Endothelial cell of umbilical vein (primary cell): ENCODE results near the gene KLK1. TPM values are rescaled to one million over a fixed set of nuclear protein-coding genes. Genes with fewer than 3 reads are reported as not detected.

ENCODE experiments used
- BruUV-seq: library from RNA; stranded (reverse); fragments of 400-500 nt; replicated peaks from 2 replicates; lab custom pipeline; 2021; lab: Mats Ljungman, UMichigan
- CTCF ChIA-PET: fragments of 300-600, 350-600 bp; sonication (Branson Sonifier 250); formaldehyde crosslinking; loops from one replicate; lab custom pipeline; 2021; ENCODE audit warnings: antibody characterized with exemption, inconsistent platforms; lab: Charles Lee
- POLR2A ChIA-PET: fragments of 300-600, 350-600 bp; sonication (Branson Sonifier 250); formaldehyde crosslinking; loops from one replicate; lab custom pipeline; 2021; ENCODE audit warnings: antibody characterized with exemption, inconsistent platforms; lab: Charles Lee
- DNase-seq: peaks from one replicate; pipeline ENCODE4 v3.0.0-alpha.2; 2011; ENCODE audit warnings: low read depth, low spot score
- FAIRE-seq: peaks from 2 replicates; lab custom pipeline; 2011; peaks lifted over from hg19 to GRCh38; lab: Jason Lieb, UNC
- H2AFZ ChIP-seq: 2 replicates; pipeline ENCODE4 v1.6.0; 2012; ENCODE audit warnings: low read depth, low read length, control low read depth, inconsistent platforms
- H3K27ac ChIP-seq: 2 replicates; pipeline ENCODE4 v1.5.1; 2011; ENCODE audit warnings: low read depth, mild to moderate bottlenecking, control low read depth, low read length, moderate library complexity; ENCODE audit not compliant: insufficient read depth
- H3K27me3 ChIP-seq, 2 experiments: 2 replicates each; pipeline versions ENCODE4 v1.6.0 to v1.6.1; 2011; ENCODE audit warnings: low read length in 2 of 2, mixed read lengths in 1 of 2; ENCODE audit not compliant: control insufficient read depth in 2 of 2, insufficient read depth in 2 of 2
- H3K36me3 ChIP-seq, 2 experiments: 2 replicates in 1 of 2; 3 replicates in 1 of 2; pipeline ENCODE4 v1.5.1; 2011; ENCODE audit warnings: low read length in 2 of 2, mild to moderate bottlenecking in 1 of 2, moderate library complexity in 1 of 2; ENCODE audit not compliant: control insufficient read depth in 2 of 2, insufficient read depth in 2 of 2; ENCODE audit errors: extremely low read depth in 1 of 2
- H3K4me1 ChIP-seq: 3 replicates; pipeline ENCODE4 v1.5.1; 2011; ENCODE audit warnings: mild to moderate bottlenecking, low read length; ENCODE audit not compliant: control insufficient read depth, insufficient read depth; ENCODE audit errors: extremely low read depth
- H3K4me2 ChIP-seq: 2 replicates; pipeline ENCODE4 v1.6.1; 2011; ENCODE audit warnings: low read length, control low read depth, mixed read lengths; ENCODE audit not compliant: insufficient read depth
- H3K4me3 ChIP-seq, 3 experiments: fragments of 200-600 bp in 1 of 3; sonication (generic), shearing (Covaris generic) in 1 of 3; replicated peaks in 1 of 3; 2 replicates each; pipeline ENCODE4 v1.5.1; 2011 to 2016; ENCODE audit warnings: control low read depth in 3 of 3, low read length in 3 of 3, mild to moderate bottlenecking in 2 of 3, inconsistent platforms in 1 of 3, low read depth in 1 of 3, moderate library complexity in 1 of 3; ENCODE audit not compliant: insufficient read depth in 1 of 3
- H3K79me2 ChIP-seq: 2 replicates; pipeline ENCODE4 v1.6.0; 2012; ENCODE audit warnings: low read length, inconsistent platforms; ENCODE audit not compliant: control insufficient read depth, insufficient read depth
- H3K9ac ChIP-seq: replicated peaks from 2 replicates; pipeline ENCODE3; 2011; ENCODE audit warnings: low read length, control low read depth; ENCODE audit not compliant: insufficient read depth; ENCODE audit errors: extremely low read depth
- H3K9me1 ChIP-seq: replicated peaks from 3 replicates; pipeline ENCODE4 v1.6.0; 2011; ENCODE audit warnings: mild to moderate bottlenecking, low read length; ENCODE audit not compliant: control insufficient read depth, insufficient read depth; ENCODE audit errors: extremely low read depth
- H3K9me3 ChIP-seq: replicated peaks from 2 replicates; pipeline ENCODE4 v1.5.1; 2012; ENCODE audit warnings: low read length, inconsistent platforms; ENCODE audit not compliant: control insufficient read depth, insufficient read depth
- H4K20me1 ChIP-seq: replicated peaks from 2 replicates; pipeline ENCODE3; 2011; ENCODE audit warnings: mild to moderate bottlenecking, low read length; ENCODE audit not compliant: control insufficient read depth, insufficient read depth; ENCODE audit errors: extremely low read depth
- EZH2 ChIP-seq: IDR thresholded peaks from 2 replicates; pipeline ENCODE4 v1.6.1; 2012; ENCODE audit warnings: borderline replicate concordance, low read depth, mild to moderate bottlenecking, moderate library complexity, low read length, inconsistent platforms; ENCODE audit not compliant: severe bottlenecking
- GATA2 ChIP-seq: IDR thresholded peaks from 2 replicates; pipeline ENCODE4 v1.7.0; 2011; ENCODE audit warnings: low read depth, mild to moderate bottlenecking, moderate library complexity, mixed read lengths, low read length; ENCODE audit not compliant: insufficient read length, insufficient read depth
- JUN ChIP-seq: IDR thresholded peaks from 2 replicates; pipeline ENCODE4 v1.6.1; 2011; ENCODE audit warnings: borderline replicate concordance, low read depth; ENCODE audit not compliant: insufficient read length, insufficient read depth
- POLR2AphosphoS5 ChIP-seq: IDR thresholded peaks from 2 replicates; pipeline ENCODE4 v1.6.1; 2012; ENCODE audit warnings: low read depth, mild to moderate bottlenecking, control low read depth, low read length, moderate library complexity; ENCODE audit not compliant: insufficient read depth
- dilution Hi-C: fragments of 300-500 bp; cut with MboI; formaldehyde crosslinking; loops from one replicate; pipeline ENCODE4 v1.15.0; 2019; ENCODE audit warnings: low sequenced_read_pairs; ENCODE audit not compliant: extremely low pct_ligation_motif_present
- intact Hi-C: fragments of 100-400 bp; cut with micrococcal nuclease; formaldehyde crosslinking; loops from one replicate; pipeline ENCODE4 v1.10.0; 2022
- polyA plus RNA-seq, 4 experiments: library from polyadenylated mRNA; depleted of rRNA in 3 of 4; stranded (reverse) in 3 of 4; unstranded in 1 of 4; fragments of >200 nt; gene quantifications; 2 replicates each; pipeline versions ENCODE4 v1.2.1 to v1.2.3, GENCODE V29; 2011 to 2012; ENCODE audit warnings: missing spikeins in 1 of 4
- total RNA-seq: library from RNA; stranded (reverse); gene quantifications from 2 replicates; pipeline ENCODE4 v1.2.3, GENCODE V29; 2021
- TF ChIP-seq, protein P1 (sequence below), 2 donors: IDR thresholded peaks; 1 replicate in 1 of 2; 2 replicates in 1 of 2; pipeline ENCODE4 v1.5.1; 2011; ENCODE audit warnings: low read length in 2 of 2, mild to moderate bottlenecking in 2 of 2, moderate library complexity in 2 of 2, control low read depth in 1 of 2, inconsistent platforms in 1 of 2, low read depth in 1 of 2; ENCODE audit not compliant: insufficient read depth in 1 of 2; ENCODE audit errors: extremely low read depth in 1 of 2
- TF ChIP-seq, protein P2 (sequence below): IDR thresholded peaks from 2 replicates; pipeline ENCODE4 v1.6.1; 2011; ENCODE audit not compliant: insufficient read depth, insufficient read length

KLK1 gene
- total and polyA plus RNA-seq, 2 donors (not counting 3 experiments of a cell fraction or from before 2014, with no cell fraction given): 0.08 TPM; not detected in 1

DNA sequence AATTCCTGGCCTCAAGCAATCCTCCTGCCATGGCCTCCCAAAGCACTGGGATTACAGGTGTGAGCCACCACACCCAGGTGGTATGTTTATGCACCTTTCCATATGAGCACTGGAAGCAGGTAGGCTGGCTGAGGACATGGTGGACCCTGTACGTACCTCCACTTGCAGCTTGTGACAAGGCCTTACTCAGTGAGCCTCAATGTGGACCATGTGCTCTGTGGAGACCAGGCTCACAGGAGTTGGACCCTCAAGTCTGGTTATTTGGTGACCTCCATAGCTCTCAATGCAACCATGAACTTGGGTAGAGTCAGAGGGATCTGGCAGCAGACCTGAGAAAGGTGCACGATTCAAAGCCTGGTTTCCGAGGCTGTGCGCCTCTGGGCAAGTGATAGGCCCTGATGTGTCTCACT is 27.9 kb downstream of the KLK1 start:
- Histone ChIP-seq H3K4me3 (no peak overlapping the region), H3K36me3 (peaks cover 10 to 22% of the 10 kb centered on the region in 2 experiments), H3K27ac (no peak overlapping the region), H3K79me2 (peaks cover 17% of the 10 kb centered on the region), H3K4me2 (no peak overlapping the region), H3K9me1 (no peaks in the 10 kb centered on the region), H4K20me1 (no peaks in the 10 kb centered on the region), H3K9me3 (no peaks in the 10 kb centered on the region), H3K27me3 (no peaks in the 10 kb centered on the region), H3K4me1 (no peaks in the 10 kb centered on the region), H3K9ac (no peak overlapping the region), H2AFZ (no peak overlapping the region)
- intact Hi-C loops (no loop called here), dilution Hi-C loops (no loop called here)
- FAIRE-seq (no peak), DNase-seq (no peak)
- TF ChIP-seq, protein P1, sequence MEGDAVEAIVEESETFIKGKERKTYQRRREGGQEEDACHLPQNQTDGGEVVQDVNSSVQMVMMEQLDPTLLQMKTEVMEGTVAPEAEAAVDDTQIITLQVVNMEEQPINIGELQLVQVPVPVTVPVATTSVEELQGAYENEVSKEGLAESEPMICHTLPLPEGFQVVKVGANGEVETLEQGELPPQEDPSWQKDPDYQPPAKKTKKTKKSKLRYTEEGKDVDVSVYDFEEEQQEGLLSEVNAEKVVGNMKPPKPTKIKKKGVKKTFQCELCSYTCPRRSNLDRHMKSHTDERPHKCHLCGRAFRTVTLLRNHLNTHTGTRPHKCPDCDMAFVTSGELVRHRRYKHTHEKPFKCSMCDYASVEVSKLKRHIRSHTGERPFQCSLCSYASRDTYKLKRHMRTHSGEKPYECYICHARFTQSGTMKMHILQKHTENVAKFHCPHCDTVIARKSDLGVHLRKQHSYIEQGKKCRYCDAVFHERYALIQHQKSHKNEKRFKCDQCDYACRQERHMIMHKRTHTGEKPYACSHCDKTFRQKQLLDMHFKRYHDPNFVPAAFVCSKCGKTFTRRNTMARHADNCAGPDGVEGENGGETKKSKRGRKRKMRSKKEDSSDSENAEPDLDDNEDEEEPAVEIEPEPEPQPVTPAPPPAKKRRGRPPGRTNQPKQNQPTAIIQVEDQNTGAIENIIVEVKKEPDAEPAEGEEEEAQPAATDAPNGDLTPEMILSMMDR (IDR thresholded peaks at IDR 0.05; ENCODE audit: extremely low read depth in 1 of 2, insufficient read depth in 1 of 2, low read depth in 1 of 2, low read length in 2 of 2): no peak
- TF ChIP-seq JUN (no peak), EZH2 (no peak), POLR2AphosphoS5 (no peak), GATA2 (no peak)
- TF ChIP-seq, protein P2, sequence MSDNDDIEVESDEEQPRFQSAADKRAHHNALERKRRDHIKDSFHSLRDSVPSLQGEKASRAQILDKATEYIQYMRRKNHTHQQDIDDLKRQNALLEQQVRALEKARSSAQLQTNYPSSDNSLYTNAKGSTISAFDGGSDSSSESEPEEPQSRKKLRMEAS: no peak
- BruUV-seq: no TSS peak
- CTCF ChIA-PET: no interaction called here
- POLR2A ChIA-PET: interaction anchor here (2.1 kb wide), 1 partner anchor 9 kb away, joined by 6 read pairs; no protein-coding TSS in a partner anchor
